ENCODE data around the gene GBP7. TPM values are rescaled to one million over a fixed set of nuclear protein-coding genes. Genes with fewer than 3 reads are reported as not detected.

Gene GBP7, protein sequence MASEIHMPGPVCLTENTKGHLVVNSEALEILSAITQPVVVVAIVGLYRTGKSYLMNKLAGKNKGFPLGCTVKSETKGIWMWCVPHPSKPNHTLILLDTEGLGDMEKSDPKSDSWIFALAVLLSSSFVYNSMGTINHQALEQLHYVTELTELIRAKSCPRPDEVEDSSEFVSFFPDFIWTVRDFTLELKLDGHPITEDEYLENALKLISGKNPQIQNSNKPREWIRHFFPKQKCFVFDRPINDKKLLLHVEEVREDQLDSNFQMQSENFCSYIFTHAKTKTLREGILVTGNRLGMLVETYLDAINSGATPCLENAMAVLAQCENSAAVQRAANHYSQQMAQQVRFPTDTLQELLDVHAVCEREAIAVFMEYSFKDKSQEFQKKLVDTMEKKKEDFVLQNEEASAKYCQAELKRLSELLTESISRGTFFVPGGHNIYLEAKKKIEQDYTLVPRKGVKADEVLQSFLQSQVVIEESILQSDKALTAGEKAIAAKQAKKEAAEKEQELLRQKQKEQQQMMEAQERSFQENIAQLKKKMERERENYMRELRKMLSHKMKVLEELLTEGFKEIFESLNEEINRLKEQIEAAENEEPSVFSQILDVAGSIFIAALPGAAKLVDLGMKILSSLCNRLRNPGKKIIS
- total RNA-seq = not detected in 2 replicates

DNA sequence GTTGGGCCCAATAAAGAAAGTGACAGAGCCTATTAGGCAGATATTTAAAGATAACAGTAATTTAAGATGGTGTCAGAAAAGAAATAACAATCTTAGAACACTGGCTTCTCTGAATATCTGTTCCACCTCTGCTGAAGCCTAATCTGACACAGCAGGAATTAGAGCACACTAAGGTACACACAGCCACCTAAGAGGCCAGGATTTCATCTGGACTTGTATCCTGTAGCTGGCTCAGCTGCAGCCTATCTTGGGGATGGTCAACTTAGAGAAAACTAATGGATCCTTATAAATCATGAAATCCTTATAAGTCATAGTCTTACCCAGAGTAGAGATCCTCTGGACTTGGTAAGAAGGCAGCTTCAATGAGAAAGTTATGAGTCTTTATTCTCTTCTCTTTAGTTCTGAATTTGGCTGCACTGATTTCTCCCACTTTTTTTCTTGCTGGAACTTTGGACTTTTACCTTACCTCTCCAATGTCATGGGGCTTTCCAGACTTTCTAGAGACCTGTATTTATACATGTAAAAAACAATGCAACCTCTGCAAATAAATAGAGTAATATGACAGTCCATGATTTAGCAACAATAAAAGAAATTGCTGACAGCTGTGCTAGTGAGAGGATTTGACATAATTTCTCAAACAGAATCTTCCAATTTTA, at the start of gene GBP7:
Gene GBP7 (minus strand): TSS at position 403 of the 656 bp plus-strand sequence. CDS start 4,068 bp downstream, outside the sequence.

DNA sequence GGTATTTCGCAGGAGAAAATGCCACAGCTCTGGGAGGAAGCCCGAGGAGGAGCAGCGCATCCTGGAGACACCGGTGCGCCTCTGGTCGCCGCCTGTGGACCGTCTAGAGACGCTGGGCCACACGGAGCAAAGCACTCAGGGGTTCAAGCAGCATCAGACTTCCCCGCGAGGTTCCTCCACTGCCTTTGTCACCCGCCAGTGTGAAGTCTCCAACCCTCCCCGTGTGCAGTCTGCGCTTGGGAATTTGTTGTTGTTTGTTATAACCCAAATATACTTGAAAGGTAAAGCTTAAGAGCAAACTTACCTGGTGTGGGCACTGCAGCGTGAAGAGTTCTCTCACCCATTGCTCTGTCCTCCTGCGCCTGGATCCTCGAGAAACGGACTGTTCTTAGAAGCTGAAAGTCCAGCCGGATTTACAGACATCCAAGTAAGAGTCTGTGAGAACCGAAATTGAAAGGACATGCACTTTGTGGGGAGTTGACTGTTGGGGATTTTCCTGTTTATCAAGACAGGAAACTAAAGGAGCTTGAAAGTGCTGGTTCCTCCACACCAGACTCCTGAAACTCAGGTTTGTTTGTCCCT, 22.8 kb upstream of the GBP7 start, which contains the start of gene GBP4:
Gene GBP4 (minus strand): TSS at position 452 of the 582 bp plus-strand sequence. CDS start 108 bp downstream, at position 344.

DNA sequence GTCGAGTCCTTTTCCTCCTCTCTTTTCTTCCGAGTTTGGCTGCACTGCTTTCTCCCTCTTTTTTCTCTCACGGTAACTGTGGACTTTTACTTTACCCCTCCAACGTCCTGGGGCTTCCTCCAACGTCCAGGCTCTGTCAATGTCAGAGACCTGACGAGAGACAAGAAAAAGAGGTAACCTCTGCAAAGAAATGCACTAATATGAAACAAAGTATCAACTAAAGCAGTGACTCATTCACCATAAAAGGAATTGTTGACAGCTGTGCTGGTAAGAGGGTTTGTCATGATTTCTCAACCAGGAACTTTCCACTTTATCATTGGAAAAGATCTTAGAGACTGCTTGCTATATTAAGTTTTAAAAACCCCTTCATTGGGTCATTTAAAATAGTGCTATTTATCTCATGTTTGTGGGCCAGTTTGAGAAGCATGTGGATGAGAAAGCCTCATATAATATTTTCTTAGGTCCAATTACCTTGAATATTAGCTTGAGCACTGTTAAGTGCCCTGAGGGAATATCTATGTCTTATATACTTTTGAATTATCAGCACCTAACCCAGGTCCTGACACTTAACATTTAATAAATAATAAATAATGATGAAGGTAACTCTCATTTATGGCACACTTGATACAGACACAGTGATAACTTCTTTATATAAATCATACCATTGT, 49.8 kb downstream of the GBP7 start, which contains the start of gene GBP2:
Gene GBP2 (minus strand): TSS at position 202 of the 668 bp plus-strand sequence. CDS start 4,148 bp downstream, outside the sequence.

Other genes starting within 250 kb of the GBP7 start
- gene KYAT3, start 183.4 kb downstream of the GBP7 start, total RNA-seq = 19.9 and 25.3 TPM in 2 replicates
- gene RBMXL1, start 183.4 kb downstream of the GBP7 start, total RNA-seq = 14.5 and 15.0 TPM in 2 replicates
- 8.9 and 32.0 TPM in 2 replicates for gene GBP3, start 153.1 kb downstream of the GBP7 start, total RNA-seq
- gene GBP1, start 110.8 kb downstream of the GBP7 start, total RNA-seq = 15.0 and 68.2 TPM in 2 replicates
- 1.4 and 19.7 TPM in 2 replicates for gene GBP2, start 49.9 kb downstream of the GBP7 start, total RNA-seq
- gene GBP4, start 22.9 kb upstream of the GBP7 start, total RNA-seq = under 0.01 and 0.36 TPM in 2 replicates
- gene GBP5, start 96.9 kb upstream of the GBP7 start, total RNA-seq = 0.34 and 1.1 TPM in 2 replicates
- gene GBP6, start 188.1 kb upstream of the GBP7 start, total RNA-seq = 29.4 and 82.7 TPM in 2 replicates